DOHH2 (cell line): ENCODE measurements around the gene GRIA3.
"Not testable (repeated sequence)": the region's sequence is repeated elsewhere in the genome, so short reads cannot be mapped to it uniquely, and the experiment has no call there.

Experiments
- CTCF ChIP-seq: fragments of 200-600 bp; sonication (generic); IDR thresholded peaks from one replicate; pipeline ENCODE4 v1.5.1; 2014; ENCODE audit warnings: antibody characterized with exemption, mild to moderate bottlenecking, low read depth, low read length; ENCODE audit not compliant: poor library complexity, severe bottlenecking
- EZH2phosphoT487 ChIP-seq: fragments of 200-600 bp; sonication (generic); IDR thresholded peaks from 2 replicates; pipeline ENCODE4 v1.6.1; 2017; ENCODE audit warnings: borderline replicate concordance, mild to moderate bottlenecking, antibody characterized with exemption, low read length, moderate library complexity, mixed read lengths

GRCh38 chrX:123530726-123531125, 346.6 kb downstream of the GRIA3 start:
- TF ChIP-seq CTCF, EZH2phosphoT487: not testable (repeated sequence)
